ENCODE results near the gene TMEM116. TPM values are rescaled to one million over a fixed set of nuclear protein-coding genes. Genes with fewer than 3 reads are reported as not detected.
"Not testable (repeated sequence)": the region's sequence is repeated elsewhere in the genome, so short reads cannot be mapped to it uniquely, and the experiment has no call there.

TMEM116 gene
- total RNA-seq (2021; fragmentation: NEBNext Ultra II Directional; extraction: Animal tissue kit (Norgen Biotek cat#: 25700)): 1 to 10 TPM; 3.9 to 5.5 (median 4.8) TPM
- long read RNA-seq, partial matches to known transcripts: 0 of 5 reads
- long read RNA-seq, other reads (novel, unspliced or antisense): 3 of 5 reads

- Mint-ChIP-seq H3K27me3 (ENCODE audit: insufficient read depth) (peaks cover 3% of the 10 kb centered on the region), H3K4me1 (ENCODE audit: low read depth) (peaks cover 42% of the 10 kb centered on the region), H3K4me3 (peak within 1 kb of the TSS; percentile 94), H3K36me3 (ENCODE audit: low read depth) (peaks cover 32% of the 10 kb centered on the region), H3K27ac (peak within 1 kb of the TSS; percentile 97), H3K9me3 (no peaks in the 10 kb centered on the region)
- peak; percentile 97 for DNase-seq
- peak; percentile 74 for TF ChIP-seq CTCF (IDR thresholded peaks at IDR 0.05)
Measured at GRCh38 chr12:112012775-112013600, at the start of gene TMEM116, which contains the start of gene ERP29. Gene TMEM116, minus strand, starts transcription at chr12:112013165. Its CDS starts 7,895 bp downstream, at chr12:112005270. Gene ERP29, plus strand, starts transcription at chr12:112013426. Its CDS starts 40 bp downstream, at chr12:112013466.

DNA sequence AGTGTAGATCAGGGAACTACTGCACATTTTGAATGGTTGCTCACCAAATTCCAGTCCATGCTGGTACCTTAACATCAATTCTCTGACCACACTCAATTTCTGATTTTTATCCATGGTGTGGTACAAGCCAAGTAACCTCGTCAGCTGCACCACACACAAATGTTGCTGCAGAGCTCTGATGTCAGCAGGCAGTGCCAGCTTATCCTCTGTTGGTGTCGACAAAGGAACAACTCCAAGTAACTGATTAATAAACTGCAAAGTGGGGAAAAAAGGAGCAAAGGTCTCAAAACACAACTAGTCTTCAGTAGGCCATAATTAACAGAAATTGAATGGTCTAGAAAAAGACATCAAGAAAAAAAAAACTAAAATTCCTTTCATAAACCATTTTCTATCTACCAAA lies 48.2 kb upstream of the TMEM116 start:
- peaks cover 19% of the 10 kb centered on the region; the same call in 1 of the 2 replicates for H3K36me3 Mint-ChIP-seq (ENCODE audit: low read depth)
- H3K4me3 Mint-ChIP-seq: no peak overlapping the region
- H3K9me3 Mint-ChIP-seq: no peaks in the 10 kb centered on the region
- TF ChIP-seq CTCF (IDR thresholded peaks at IDR 0.05): no peak
- no peaks in the 10 kb centered on the region for H3K4me1 Mint-ChIP-seq (ENCODE audit: low read depth)
- no peaks in the 10 kb centered on the region for H3K27me3 Mint-ChIP-seq (ENCODE audit: insufficient read depth)
- no peak for DNase-seq
- no peak overlapping the region for H3K27ac Mint-ChIP-seq

- Mint-ChIP-seq H3K36me3 (ENCODE audit: low read depth) (peaks cover 50% of the 10 kb centered on the region), H3K4me3 (no peak overlapping the region), H3K27ac (no peak overlapping the region), H3K27me3 (ENCODE audit: insufficient read depth) (no peaks in the 10 kb centered on the region), H3K9me3 (no peaks in the 10 kb centered on the region), H3K4me1 (ENCODE audit: low read depth) (peaks cover 22% of the 10 kb centered on the region)
- no peak for TF ChIP-seq CTCF (IDR thresholded peaks at IDR 0.05)
- no peak for DNase-seq
Measured at GRCh38 chr12:112049351-112049750, 36.4 kb upstream of the TMEM116 start.

DNA sequence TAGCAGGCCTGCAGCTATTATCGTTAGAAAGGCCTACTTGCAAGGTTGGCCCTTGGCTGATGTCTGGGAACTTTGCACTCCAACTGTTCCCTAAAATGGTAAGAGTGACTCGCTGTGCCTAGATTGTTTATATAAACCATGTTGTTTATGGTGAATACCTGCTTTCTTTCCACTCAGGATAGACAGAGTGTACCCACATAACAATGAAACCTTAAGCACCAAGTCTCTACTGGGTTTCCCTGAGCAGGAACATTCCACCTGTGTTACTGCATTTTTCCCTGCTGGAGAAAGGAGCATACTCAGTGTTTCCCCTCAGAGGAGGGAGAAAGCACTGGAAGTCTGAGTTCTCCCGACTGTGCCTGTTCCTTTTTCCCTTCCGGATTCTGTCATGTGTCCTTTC lies 33.0 kb upstream of the TMEM116 start:
- H3K27me3 Mint-ChIP-seq (ENCODE audit: insufficient read depth): no peaks in the 10 kb centered on the region
- peaks cover 41% of the 10 kb centered on the region for H3K36me3 Mint-ChIP-seq (ENCODE audit: low read depth)
- H3K27ac Mint-ChIP-seq: peak overlapping the region; percentile 19; the same call in 1 of the 2 replicates
- no peak for TF ChIP-seq CTCF (IDR thresholded peaks at IDR 0.05)
- H3K4me3 Mint-ChIP-seq: no peak overlapping the region
- no peaks in the 10 kb centered on the region for H3K9me3 Mint-ChIP-seq
- no peak for DNase-seq
- H3K4me1 Mint-ChIP-seq (ENCODE audit: low read depth): peaks cover 6% of the 10 kb centered on the region

- DNase-seq; H3K27me3 Mint-ChIP-seq (ENCODE audit: insufficient read depth); H3K4me3 Mint-ChIP-seq; H3K9me3 Mint-ChIP-seq; H3K27ac Mint-ChIP-seq; H3K4me1 Mint-ChIP-seq (ENCODE audit: low read depth): not testable (repeated sequence)
- H3K36me3 Mint-ChIP-seq (ENCODE audit: low read depth): peaks cover 42% of the 10 kb centered on the region
Measured at GRCh38 chr12:112036614-112037013, 23.6 kb upstream of the TMEM116 start.

- no peak for TF ChIP-seq CTCF (IDR thresholded peaks at IDR 0.05)
- Mint-ChIP-seq H3K27ac (peak overlapping the region; percentile 3), H3K27me3 (ENCODE audit: insufficient read depth) (peaks cover 4% of the 10 kb centered on the region; the same call in 1 of the 2 replicates), H3K4me3 (no peak overlapping the region), H3K9me3 (no peaks in the 10 kb centered on the region), H3K36me3 (ENCODE audit: low read depth) (peaks cover 42% of the 10 kb centered on the region), H3K4me1 (ENCODE audit: low read depth) (no peaks in the 10 kb centered on the region)
- DNase-seq: no peak
Measured at GRCh38 chr12:112035219-112035785, 22.3 kb upstream of the TMEM116 start.

All from HFFc6 (cell line).